ENCODE measurements around the gene NOLC1. TPM values are rescaled to one million over a fixed set of nuclear protein-coding genes. Genes with fewer than 3 reads are reported as not detected.

Gene NOLC1
- total RNA-seq, 4 donors from 2014 or later, result 47.8 to 94.9 (median 77.9) TPM

DNA sequence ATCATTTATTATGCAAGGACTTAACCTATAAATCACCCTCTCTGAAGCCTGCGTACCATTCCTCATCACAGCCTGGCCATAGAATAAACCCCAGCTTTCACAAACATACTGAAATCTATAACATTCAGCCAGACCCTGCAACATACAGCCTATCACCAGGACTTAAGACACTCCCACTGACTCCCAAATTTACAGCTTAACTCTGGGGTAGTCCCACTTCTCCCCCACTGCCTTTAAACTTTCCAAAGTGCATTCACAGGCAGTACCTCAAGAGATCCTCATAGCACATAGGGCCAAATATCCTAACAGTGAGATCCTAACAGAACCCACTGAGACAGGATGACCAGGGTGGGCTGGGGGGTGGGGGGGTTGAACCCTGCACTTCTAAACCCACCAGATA lies 35.5 kb upstream of the NOLC1 start:
- 60% methylated on average over 1 of the region's 1 CpG for WGBS
- Histone ChIP-seq H3K9me3 (no peaks in the 10 kb centered on the region), H3K4me3 (peak overlapping the region; percentile 73), H3K36me3 (peaks cover 2% of the 10 kb centered on the region), H3K27ac (peak overlapping the region; percentile 98), H3K27me3 (no peaks in the 10 kb centered on the region), H3K4me1 (peaks cover 82% of the 10 kb centered on the region)
- DNase-seq (ENCODE audit: low spot score in 2 of 2), result no peak
- TF ChIP-seq EP300 (IDR thresholded peaks at IDR 0.05) (no peak), POLR2A (IDR thresholded peaks at IDR 0.05) (no peak), POLR2AphosphoS5 (IDR thresholded peaks at IDR 0.05) (no peak)
- TF ChIP-seq, protein P1, sequence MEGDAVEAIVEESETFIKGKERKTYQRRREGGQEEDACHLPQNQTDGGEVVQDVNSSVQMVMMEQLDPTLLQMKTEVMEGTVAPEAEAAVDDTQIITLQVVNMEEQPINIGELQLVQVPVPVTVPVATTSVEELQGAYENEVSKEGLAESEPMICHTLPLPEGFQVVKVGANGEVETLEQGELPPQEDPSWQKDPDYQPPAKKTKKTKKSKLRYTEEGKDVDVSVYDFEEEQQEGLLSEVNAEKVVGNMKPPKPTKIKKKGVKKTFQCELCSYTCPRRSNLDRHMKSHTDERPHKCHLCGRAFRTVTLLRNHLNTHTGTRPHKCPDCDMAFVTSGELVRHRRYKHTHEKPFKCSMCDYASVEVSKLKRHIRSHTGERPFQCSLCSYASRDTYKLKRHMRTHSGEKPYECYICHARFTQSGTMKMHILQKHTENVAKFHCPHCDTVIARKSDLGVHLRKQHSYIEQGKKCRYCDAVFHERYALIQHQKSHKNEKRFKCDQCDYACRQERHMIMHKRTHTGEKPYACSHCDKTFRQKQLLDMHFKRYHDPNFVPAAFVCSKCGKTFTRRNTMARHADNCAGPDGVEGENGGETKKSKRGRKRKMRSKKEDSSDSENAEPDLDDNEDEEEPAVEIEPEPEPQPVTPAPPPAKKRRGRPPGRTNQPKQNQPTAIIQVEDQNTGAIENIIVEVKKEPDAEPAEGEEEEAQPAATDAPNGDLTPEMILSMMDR (IDR thresholded peaks at IDR 0.05), result no peak

DNA sequence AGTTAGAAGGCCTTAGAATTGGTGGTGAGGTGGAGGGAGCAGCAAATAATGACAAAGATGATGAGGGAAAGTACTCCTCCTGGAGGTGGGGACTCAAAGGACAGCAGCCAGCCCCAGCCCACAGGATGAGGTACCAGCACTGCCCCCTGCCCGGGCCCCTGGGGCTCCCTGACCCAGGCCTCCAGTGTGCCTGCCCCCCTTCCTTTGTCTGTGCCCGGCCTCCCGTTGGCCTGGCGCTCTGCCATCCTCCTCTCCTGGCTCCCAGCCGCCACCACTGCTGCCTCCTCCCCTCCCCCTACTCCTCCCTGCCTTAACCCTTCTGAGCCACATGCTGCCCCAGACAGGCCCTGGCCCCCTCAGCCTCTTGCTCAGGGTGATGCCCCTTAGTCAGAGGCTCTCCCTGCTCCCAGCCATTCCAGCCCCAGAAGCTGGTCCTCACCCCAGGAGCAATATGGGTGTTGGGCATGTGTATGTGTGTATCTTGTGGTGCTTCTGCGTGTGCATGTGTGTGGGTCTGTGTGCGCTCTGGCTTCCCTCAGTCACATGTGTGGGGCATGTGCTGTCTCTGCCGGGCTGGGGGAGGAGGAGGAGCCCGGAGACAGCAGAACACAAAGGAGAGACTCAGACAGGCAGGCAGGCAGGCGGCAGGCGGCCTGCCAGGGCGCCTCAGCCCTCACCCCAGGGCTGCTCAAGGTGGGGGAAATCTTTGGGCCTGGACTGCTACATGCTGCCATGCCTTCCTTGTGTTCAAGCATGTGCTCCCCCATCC lies 34.6 kb upstream of the NOLC1 start:
- WGBS, result 0% methylated on average over 9 of the region's 12 CpGs
- Histone ChIP-seq H3K36me3 (no peaks in the 10 kb centered on the region), H3K27me3 (no peaks in the 10 kb centered on the region), H3K27ac (peak overlapping the region; percentile 98), H3K4me3 (peak overlapping the region; percentile 73), H3K4me1 (peaks cover 79% of the 10 kb centered on the region), H3K9me3 (no peaks in the 10 kb centered on the region)
- TF ChIP-seq EP300 (IDR thresholded peaks at IDR 0.05) (no peak), POLR2A (IDR thresholded peaks at IDR 0.05) (no peak), POLR2AphosphoS5 (IDR thresholded peaks at IDR 0.05) (no peak)
- TF ChIP-seq, protein P1 (IDR thresholded peaks at IDR 0.05), result no peak
- DNase-seq (ENCODE audit: low spot score in 2 of 2), result peak; percentile 85

DNA sequence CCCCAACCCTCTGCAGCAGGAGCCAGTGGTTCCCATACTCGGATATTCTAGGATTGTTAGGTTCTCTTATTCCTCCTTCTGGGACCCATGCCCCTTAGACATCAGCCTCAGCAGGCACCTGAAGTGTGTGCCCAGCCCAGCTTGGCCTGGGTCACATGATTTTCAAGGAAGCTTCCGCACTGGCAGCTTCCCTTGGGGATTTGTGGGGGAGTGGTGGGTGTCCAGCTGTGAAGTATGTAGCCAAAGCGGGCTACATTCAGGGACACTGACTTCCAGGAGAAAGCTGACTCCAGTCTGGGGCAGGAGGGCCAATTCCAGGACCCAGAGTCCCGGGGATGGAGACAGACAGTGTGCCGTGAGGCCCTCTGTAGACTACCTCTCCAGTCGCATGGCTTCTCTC lies 33.3 kb upstream of the NOLC1 start:
- H3K4me1 ChIP-seq, result peaks cover 66% of the 10 kb centered on the region

DNA sequence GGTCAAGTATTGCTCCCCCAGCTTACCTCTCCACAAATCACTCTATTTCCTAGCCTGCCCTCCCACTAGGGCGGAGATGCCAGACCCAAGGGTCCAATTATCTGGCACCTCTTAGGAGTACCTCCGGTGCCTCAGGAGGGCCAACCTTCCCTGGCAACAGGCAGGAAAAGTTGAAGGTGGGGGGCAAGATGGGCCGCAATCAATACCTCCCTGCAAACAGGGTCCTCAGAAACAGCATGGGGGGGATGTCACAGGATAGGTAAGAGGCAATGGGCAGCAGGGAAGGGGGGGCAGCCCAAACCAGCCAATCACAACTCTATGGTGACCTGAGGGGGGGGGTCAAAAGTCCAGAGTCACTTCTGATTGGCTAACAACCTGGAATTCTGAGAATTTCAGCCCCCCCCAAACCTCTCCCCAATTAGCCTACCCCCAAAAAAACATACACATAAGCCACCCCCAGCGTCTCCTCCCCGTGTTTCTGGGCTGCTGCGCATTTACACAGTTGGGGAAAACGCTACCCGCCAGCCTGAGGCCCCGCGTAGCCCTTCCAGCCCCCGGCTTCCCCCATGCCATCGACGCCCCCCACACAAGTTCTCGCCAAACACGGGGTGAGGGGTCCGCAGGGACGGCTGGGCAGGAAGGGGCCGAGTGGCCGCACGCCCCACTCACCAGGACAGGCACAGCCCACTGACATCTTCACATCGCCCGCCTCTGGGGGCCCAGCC lies 32.6 kb upstream of the NOLC1 start:
- Histone ChIP-seq H3K9me3 (no peaks in the 10 kb centered on the region), H3K27me3 (no peaks in the 10 kb centered on the region), H3K27ac (peak overlapping the region; percentile 98), H3K36me3 (no peaks in the 10 kb centered on the region), H3K4me1 (peaks cover 61% of the 10 kb centered on the region), H3K4me3 (peak overlapping the region; percentile 73)
- peak; percentile 85 to 87 for DNase-seq (ENCODE audit: low spot score in 2 of 2)
- WGBS, result under 1% methylated on average over 15 of the region's 22 CpGs
- TF ChIP-seq EP300 (IDR thresholded peaks at IDR 0.05), result no peak
- no peak for TF ChIP-seq POLR2AphosphoS5 (IDR thresholded peaks at IDR 0.05)
- TF ChIP-seq, protein P1 (IDR thresholded peaks at IDR 0.05), result no peak
- peak in 1 of 2 donors; percentile 13 for TF ChIP-seq POLR2A (IDR thresholded peaks at IDR 0.05)

More for the DNA sequence above, 33.3 kb upstream of the NOLC1 start:
- Histone ChIP-seq H3K36me3 (no peaks in the 10 kb centered on the region), H3K9me3 (no peaks in the 10 kb centered on the region), H3K27ac (peak overlapping the region; percentile 98), H3K27me3 (no peaks in the 10 kb centered on the region), H3K4me3 (peak overlapping the region; percentile 73)
- 0% methylated on average over 1 of the region's 6 CpGs for WGBS
- DNase-seq (ENCODE audit: low spot score in 2 of 2), result no peak
- no peak for TF ChIP-seq POLR2AphosphoS5 (IDR thresholded peaks at IDR 0.05)
- TF ChIP-seq POLR2A (IDR thresholded peaks at IDR 0.05), result no peak
- TF ChIP-seq, protein P1 (IDR thresholded peaks at IDR 0.05), result no peak
- no peak for TF ChIP-seq EP300 (IDR thresholded peaks at IDR 0.05)

All from suprapubic skin (tissue), 4 donors.